Lower leg skin (tissue), 4 donors: ENCODE data around the gene POC1B. TPM values are rescaled to one million over a fixed set of nuclear protein-coding genes. Genes with fewer than 3 reads are reported as not detected.

Experiments used
- DNase-seq, 2 donors: peaks; one replicate each; pipeline ENCODE4 v3.0.0-alpha.2; 2019; ENCODE audit warnings: low spot score in 2 of 2
- H3K4me3 ChIP-seq: fragments of 200-600 bp; sonication (generic); 2 replicates; pipeline ENCODE4 v1.5.1; 2017; ENCODE audit warnings: mild to moderate bottlenecking, low read depth; ENCODE audit not compliant: poor library complexity, severe bottlenecking
- POLR2A ChIP-seq, 2 donors: fragments of 450-650 bp; IDR thresholded peaks; one replicate each; pipeline ENCODE4 v1.6.1; 2016 to 2017; ENCODE audit warnings: antibody characterized with exemption in 2 of 2, mild to moderate bottlenecking in 1 of 2, moderate library complexity in 1 of 2
- WGBS, 2 donors: methylation state at CpG; one replicate each; pipeline ENCODE4 v1.1.5; 2018; 5-methylcytosine and 5-hydroxymethylcytosine counted together
- intact Hi-C: fragments of 100-400 bp; cut with DNase I; formaldehyde crosslinking; loops from one replicate; pipeline ENCODE4 v1.15.0; 2023; ENCODE audit warnings: low total_unique reads
- total RNA-seq, 4 donors: library from RNA; depleted of rRNA; stranded (reverse); fragments of >200 nt; gene quantifications; one replicate each; pipeline ENCODE4 v1.1.0, GENCODE V29; 2016
- TF ChIP-seq, protein P1 (sequence below), 3 donors: fragments of 450-650 bp; IDR thresholded peaks; one replicate each; pipeline ENCODE4 v1.5.1; 2016; ENCODE audit warnings: antibody characterized with exemption in 3 of 3, mild to moderate bottlenecking in 3 of 3, moderate library complexity in 2 of 3

POC1B gene
- total RNA-seq, 4 donors from 2014 or later, result 10.5 to 15.9 (median 14.7) TPM

GRCh38 chr12:89568484-89568883 lies 42.6 kb upstream of the POC1B start:
- TF ChIP-seq POLR2A (IDR thresholded peaks at IDR 0.05), result no peak
- TF ChIP-seq, protein P1, sequence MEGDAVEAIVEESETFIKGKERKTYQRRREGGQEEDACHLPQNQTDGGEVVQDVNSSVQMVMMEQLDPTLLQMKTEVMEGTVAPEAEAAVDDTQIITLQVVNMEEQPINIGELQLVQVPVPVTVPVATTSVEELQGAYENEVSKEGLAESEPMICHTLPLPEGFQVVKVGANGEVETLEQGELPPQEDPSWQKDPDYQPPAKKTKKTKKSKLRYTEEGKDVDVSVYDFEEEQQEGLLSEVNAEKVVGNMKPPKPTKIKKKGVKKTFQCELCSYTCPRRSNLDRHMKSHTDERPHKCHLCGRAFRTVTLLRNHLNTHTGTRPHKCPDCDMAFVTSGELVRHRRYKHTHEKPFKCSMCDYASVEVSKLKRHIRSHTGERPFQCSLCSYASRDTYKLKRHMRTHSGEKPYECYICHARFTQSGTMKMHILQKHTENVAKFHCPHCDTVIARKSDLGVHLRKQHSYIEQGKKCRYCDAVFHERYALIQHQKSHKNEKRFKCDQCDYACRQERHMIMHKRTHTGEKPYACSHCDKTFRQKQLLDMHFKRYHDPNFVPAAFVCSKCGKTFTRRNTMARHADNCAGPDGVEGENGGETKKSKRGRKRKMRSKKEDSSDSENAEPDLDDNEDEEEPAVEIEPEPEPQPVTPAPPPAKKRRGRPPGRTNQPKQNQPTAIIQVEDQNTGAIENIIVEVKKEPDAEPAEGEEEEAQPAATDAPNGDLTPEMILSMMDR (IDR thresholded peaks at IDR 0.05), result no peak
- WGBS, 2 donors, result 59 to 71% methylated on average over 5 of the region's 5 CpGs
- intact Hi-C loops, result no loop called here
- DNase-seq, result no peak
- no peak overlapping the region for H3K4me3 ChIP-seq

DNA sequence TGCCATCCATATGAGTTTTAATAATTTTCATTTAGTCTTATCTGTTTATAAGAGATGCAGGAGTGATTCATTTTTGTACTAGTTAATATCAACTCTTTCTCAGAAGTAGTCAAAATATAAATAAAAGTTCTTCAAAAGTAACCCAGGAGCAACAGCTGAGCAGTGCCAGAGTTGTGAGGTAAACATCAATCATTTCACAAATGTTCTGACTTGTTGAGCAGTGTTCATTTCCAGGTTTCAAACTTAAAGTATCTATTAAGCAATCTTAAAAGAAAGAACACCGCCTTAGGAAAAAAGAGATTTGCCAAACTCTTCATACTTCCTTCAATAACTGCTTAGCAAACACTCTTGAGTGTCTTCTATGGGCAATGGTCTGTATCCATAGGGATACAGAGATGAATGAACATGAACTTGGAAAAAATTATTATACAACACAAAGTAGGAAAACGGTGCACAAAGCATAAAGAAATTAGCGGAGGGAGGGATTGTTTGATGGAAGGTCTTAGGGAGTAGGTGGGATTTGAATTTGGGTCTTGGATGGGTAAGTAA lies 41.9 kb upstream of the POC1B start:
- WGBS, 2 donors, result 50 to 62% methylated on average over 3 of the region's 3 CpGs
- DNase-seq, result no peak
- no peak for TF ChIP-seq POLR2A (IDR thresholded peaks at IDR 0.05)
- TF ChIP-seq, protein P1 (IDR thresholded peaks at IDR 0.05), result no peak
- intact Hi-C loops, result no loop called here
- no peak overlapping the region for H3K4me3 ChIP-seq

DNA sequence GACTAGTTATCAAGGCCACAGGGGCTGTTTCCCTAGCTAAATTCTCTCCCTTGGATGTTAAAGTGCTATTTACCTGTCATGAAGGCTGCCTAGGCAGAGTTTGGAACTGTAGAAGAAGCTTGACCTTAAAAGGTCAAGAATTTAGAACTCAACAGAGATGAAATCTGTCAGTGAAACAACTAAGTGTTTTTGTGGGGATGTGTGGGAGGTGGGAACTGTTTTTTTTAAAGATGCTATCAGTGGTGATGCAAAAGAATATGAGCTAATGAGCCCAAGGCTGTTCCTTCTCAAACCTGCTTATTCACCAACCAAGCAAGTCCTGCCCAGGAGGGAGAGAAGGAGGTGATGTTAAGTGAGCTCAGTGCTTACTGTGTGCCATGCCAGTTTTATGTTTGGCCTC lies 40.8 kb upstream of the POC1B start:
- TF ChIP-seq POLR2A (IDR thresholded peaks at IDR 0.05), result no peak
- TF ChIP-seq, protein P1 (IDR thresholded peaks at IDR 0.05), result no peak
- intact Hi-C loops, result no loop called here
- H3K4me3 ChIP-seq, result no peak overlapping the region
- no peak for DNase-seq

DNA sequence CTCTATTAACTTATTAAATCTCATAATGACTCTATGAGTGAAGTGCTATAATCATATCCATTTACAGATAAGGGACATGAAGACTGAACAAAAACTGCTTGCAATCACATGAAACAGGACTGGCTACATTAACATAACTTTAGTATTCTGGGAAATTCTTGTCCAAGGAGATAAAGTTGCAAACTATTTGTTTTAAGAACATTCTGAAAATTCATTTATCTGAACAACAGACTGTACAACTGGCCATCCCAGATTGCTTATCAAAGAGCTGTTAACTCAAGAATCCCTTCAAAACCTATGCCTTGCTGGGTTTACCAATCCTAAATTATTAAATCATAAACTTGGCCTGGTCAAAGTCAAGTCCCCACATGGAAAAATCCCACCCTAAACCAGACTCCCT lies 39.2 kb upstream of the POC1B start:
- no peak for DNase-seq
- intact Hi-C loops, result no loop called here
- H3K4me3 ChIP-seq, result no peak overlapping the region
- no peak for TF ChIP-seq POLR2A (IDR thresholded peaks at IDR 0.05)
- TF ChIP-seq, protein P1 (IDR thresholded peaks at IDR 0.05), result no peak

DNA sequence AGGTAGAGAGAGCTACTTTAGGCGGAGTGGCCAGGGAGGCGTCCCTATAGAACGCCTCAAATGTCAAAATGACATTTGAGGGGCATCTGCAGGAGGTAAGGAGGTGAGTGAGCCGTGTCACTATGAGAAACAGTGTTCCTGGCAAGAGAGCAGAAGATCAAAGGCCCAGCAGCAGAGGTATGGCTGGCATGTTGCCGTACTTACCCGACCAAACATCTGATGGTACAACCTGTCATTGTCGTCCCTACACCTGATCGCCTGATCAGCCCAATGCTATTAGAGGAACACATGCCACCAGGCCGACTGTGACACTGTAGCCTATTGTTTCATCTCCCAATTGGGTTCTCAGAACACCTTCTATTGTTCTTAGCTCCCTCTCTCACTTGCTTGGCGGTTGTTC lies 33.9 kb upstream of the POC1B start:
- 87 to 91% methylated on average over 10 of the region's 10 CpGs for WGBS, 2 donors
- intact Hi-C loops, result no loop called here
- DNase-seq, result no peak
- H3K4me3 ChIP-seq, result no peak overlapping the region
- TF ChIP-seq, protein P1 (IDR thresholded peaks at IDR 0.05), result no peak
- TF ChIP-seq POLR2A (IDR thresholded peaks at IDR 0.05), result no peak

GRCh38 chr12:89556976-89557375 lies 31.1 kb upstream of the POC1B start:
- no peak for DNase-seq
- intact Hi-C loops, result no loop called here
- TF ChIP-seq, protein P1 (IDR thresholded peaks at IDR 0.05), result no peak
- no peak for TF ChIP-seq POLR2A (IDR thresholded peaks at IDR 0.05)
- no peak overlapping the region for H3K4me3 ChIP-seq
- 52 to 57% methylated on average over 2 of the region's 2 CpGs for WGBS, 2 donors
